ENCODE data around the gene ALG3.
"Not testable (repeated sequence)": the region's sequence is repeated elsewhere in the genome, so short reads cannot be mapped to it uniquely, and the experiment has no call there.

The ALG3 gene

DNA sequence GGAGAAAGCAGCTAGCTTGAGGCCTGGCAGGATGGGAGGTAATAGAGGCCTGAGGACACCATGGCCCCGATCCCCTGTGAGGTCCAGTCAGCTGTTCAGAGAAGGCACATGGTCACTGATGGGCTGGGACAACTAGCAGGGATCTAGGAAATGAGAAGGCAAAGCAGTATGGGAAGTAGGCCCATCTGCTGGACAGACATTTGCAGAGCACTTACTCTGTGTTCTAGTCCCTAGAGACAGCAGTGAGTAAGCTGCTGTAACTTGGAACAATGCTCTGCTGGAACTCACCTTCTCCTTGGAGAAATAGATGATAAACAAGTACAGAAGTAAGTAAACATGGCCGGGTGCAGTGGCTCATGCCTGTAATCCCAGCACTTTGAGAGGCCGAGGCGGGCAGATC is 34.2 kb upstream of the ALG3 start:
- FAIRE-seq: no peak
- TF ChIP-seq SPI1 (IDR thresholded peaks at IDR 0.05; ENCODE audit: low read depth, low read length): no peak
- no peak for TF ChIP-seq TAF1 (IDR thresholded peaks at IDR 0.05; ENCODE audit: low read depth, low read length)
- no peak for TF ChIP-seq POLR2A (IDR thresholded peaks at IDR 0.05; ENCODE audit: low read depth, low read length)
- TF ChIP-seq PAX5 (IDR thresholded peaks at IDR 0.05; ENCODE audit: insufficient read depth, low read length, severe bottlenecking): no peak
- no peak for TF ChIP-seq POU2F2 (IDR thresholded peaks at IDR 0.05; ENCODE audit: low read depth, low read length)
- TF ChIP-seq POLR2AphosphoS5 (IDR thresholded peaks at IDR 0.05; ENCODE audit: low read depth, low read length): no peak

DNA sequence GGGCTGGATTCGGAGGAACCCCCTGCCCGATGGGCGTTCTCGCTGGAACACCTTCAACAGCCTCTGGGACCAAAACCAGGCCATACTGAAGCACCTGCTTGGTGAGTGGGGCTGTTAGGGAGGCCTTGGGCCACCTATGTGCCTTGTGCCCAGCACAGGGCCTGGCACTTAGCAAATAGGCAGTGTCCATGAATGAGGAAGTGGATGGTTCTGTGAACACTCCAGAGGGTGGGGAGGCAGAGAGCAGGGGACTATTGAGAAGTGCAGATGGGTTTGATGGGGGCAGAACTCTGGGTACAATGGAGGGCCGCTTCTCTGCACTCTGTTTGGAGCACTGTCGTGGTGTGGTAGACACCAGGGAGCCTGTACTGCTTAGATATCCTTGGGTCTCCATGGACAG is 28.6 kb upstream of the ALG3 start:
- DNase-seq (ENCODE audit: insufficient read length, low spot score): no peak
- TF ChIP-seq POLR2A (IDR thresholded peaks at IDR 0.05; ENCODE audit: low read depth, low read length) (no peak), POU2F2 (IDR thresholded peaks at IDR 0.05; ENCODE audit: low read depth, low read length) (no peak), POLR2AphosphoS5 (IDR thresholded peaks at IDR 0.05; ENCODE audit: low read depth, low read length) (no peak), TAF1 (IDR thresholded peaks at IDR 0.05; ENCODE audit: low read depth, low read length) (no peak), SPI1 (IDR thresholded peaks at IDR 0.05; ENCODE audit: low read depth, low read length) (peak; percentile 34), PAX5 (IDR thresholded peaks at IDR 0.05; ENCODE audit: insufficient read depth, low read length, severe bottlenecking) (no peak)
- FAIRE-seq: no peak

More for the DNA sequence above, 34.2 kb upstream of the ALG3 start:
- DNase-seq (ENCODE audit: insufficient read length, low spot score): no peak

DNA sequence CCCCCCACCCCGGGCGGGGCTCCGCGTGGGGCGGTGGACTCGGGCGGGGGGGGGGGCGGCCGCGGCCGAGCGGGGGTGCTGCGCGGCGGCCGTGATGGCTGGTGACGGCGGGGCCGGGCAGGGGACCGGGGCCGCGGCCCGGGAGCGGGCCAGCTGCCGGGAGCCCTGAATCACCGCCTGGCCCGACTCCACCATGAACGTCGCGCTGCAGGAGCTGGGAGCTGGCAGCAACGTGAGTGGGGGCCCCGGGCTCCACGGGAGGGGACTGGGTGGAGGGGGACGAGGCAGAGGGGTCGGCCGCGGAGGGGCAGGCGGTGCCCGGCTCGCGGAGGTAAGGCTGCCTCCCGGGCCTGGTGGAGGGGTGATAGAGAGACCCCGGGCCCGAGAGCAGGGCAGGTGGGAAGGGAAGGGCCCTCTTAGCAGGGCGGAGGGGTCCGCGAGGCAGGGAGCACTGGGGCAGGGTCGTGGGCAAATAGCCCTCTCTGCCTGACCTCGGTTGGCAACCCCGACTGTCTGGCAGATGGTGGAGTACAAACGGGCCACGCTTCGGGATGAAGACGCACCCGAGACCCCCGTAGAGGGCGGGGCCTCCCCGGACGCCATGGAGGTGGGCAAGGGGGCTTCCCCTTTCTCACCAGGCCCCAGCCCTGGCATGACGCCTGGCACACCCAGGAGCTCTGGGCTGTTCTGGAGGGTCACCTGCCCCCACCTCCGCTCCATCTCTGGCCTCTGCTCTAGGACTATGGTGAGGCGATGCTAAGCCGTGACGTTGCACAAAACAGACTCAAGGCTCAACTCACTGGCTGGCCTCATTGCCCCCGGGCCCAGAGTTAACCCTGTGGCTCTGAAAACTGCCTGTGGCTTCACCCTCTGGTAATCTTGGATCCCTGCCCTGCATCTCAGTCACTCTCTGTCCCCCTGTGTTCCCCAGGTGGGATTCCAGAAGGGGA is 27.5 kb upstream of the ALG3 start, which contains the start of gene ECE2:
ECE2 (plus strand) TSS at position 62 of the 950 bp plus-strand sequence; CDS start at position 194, 132 bp downstream.
- no peak for FAIRE-seq
- TF ChIP-seq POLR2A (IDR thresholded peaks at IDR 0.05; ENCODE audit: low read depth, low read length) (no peak), POU2F2 (IDR thresholded peaks at IDR 0.05; ENCODE audit: low read depth, low read length) (no peak), TAF1 (IDR thresholded peaks at IDR 0.05; ENCODE audit: low read depth, low read length) (no peak), PAX5 (IDR thresholded peaks at IDR 0.05; ENCODE audit: insufficient read depth, low read length, severe bottlenecking) (no peak), SPI1 (IDR thresholded peaks at IDR 0.05; ENCODE audit: low read depth, low read length) (no peak), POLR2AphosphoS5 (IDR thresholded peaks at IDR 0.05; ENCODE audit: low read depth, low read length) (no peak)
- no peak for DNase-seq (ENCODE audit: insufficient read length, low spot score)

DNA sequence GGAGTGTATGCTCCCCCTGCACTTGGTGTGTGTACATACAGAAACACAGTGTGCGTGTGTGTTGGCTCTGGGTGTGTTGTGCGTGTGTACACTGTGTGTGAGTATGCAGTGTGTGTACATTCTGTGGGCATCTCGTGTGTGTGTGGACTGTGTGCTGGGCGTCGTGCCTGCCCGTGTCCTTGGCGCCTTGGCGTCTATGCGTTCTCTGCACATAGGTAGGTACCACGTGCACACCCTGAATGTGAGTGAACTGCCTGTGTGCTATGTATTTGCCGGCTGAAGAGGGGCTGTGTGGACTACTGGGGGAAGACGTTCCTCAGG is 26.6 kb upstream of the ALG3 start:
- TF ChIP-seq TAF1 (IDR thresholded peaks at IDR 0.05; ENCODE audit: low read depth, low read length): no peak
- no peak for TF ChIP-seq POU2F2 (IDR thresholded peaks at IDR 0.05; ENCODE audit: low read depth, low read length)
- no peak for TF ChIP-seq POLR2AphosphoS5 (IDR thresholded peaks at IDR 0.05; ENCODE audit: low read depth, low read length)
- no peak for TF ChIP-seq SPI1 (IDR thresholded peaks at IDR 0.05; ENCODE audit: low read depth, low read length)
- TF ChIP-seq POLR2A (IDR thresholded peaks at IDR 0.05; ENCODE audit: low read depth, low read length): no peak
- TF ChIP-seq PAX5 (IDR thresholded peaks at IDR 0.05; ENCODE audit: insufficient read depth, low read length, severe bottlenecking): no peak
- no peak for DNase-seq (ENCODE audit: insufficient read length, low spot score)
- no peak for FAIRE-seq

DNA sequence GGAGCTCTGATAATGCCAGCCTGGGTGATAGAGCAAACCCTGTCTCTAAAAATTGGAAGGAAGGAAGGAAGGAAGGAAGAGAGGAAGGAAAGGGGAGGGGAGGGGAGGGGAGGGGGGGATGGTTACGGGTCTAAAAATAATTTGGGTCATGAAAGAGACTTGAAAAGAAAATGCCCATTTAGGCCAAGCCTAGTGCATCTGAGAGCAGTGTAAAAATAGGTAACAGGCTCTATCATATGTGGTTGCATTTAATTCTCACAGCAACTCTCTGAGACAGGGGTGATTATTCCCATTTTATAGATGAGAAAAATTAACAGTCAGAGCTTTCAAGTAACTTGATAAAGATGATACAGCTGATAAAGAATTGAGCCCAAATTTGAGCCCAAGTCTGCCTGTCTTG is 23.5 kb upstream of the ALG3 start:
- no peak for TF ChIP-seq POU2F2 (IDR thresholded peaks at IDR 0.05; ENCODE audit: low read depth, low read length)
- no peak for TF ChIP-seq SPI1 (IDR thresholded peaks at IDR 0.05; ENCODE audit: low read depth, low read length)
- TF ChIP-seq POLR2AphosphoS5 (IDR thresholded peaks at IDR 0.05; ENCODE audit: low read depth, low read length): no peak
- no peak for TF ChIP-seq TAF1 (IDR thresholded peaks at IDR 0.05; ENCODE audit: low read depth, low read length)
- no peak for TF ChIP-seq POLR2A (IDR thresholded peaks at IDR 0.05; ENCODE audit: low read depth, low read length)
- TF ChIP-seq PAX5 (IDR thresholded peaks at IDR 0.05; ENCODE audit: insufficient read depth, low read length, severe bottlenecking): no peak
- FAIRE-seq: no peak
- no peak for DNase-seq (ENCODE audit: insufficient read length, low spot score)

DNA sequence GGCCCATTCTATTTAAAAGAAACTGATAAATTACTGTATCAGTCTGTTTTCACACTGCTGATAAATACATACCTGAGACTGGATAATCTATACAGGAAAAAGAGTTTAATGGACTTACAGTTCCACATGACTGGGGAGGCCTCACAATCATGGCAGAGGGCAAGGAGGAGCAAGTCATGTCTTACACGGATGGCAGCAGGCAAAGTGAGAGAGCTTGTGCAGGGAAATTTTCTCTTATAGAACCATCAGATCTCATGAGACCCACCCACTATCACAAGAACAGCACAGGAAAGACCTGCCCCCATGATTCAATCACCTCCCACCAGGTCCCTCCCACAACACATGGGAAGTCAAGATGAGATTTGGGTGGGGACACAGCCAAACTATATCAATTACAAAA is 18.5 kb upstream of the ALG3 start:
- not testable (repeated sequence) for FAIRE-seq; DNase-seq (ENCODE audit: insufficient read length, low spot score)

GRCh38 chr3:184262764-184263179 is 14.0 kb upstream of the ALG3 start:
- FAIRE-seq (no peak), DNase-seq (ENCODE audit: insufficient read length, low spot score) (no peak)
- no peak for TF ChIP-seq SPI1 (IDR thresholded peaks at IDR 0.05; ENCODE audit: low read depth, low read length)
- no peak for TF ChIP-seq TAF1 (IDR thresholded peaks at IDR 0.05; ENCODE audit: low read depth, low read length)
- TF ChIP-seq POLR2AphosphoS5 (IDR thresholded peaks at IDR 0.05; ENCODE audit: low read depth, low read length): no peak

DNA sequence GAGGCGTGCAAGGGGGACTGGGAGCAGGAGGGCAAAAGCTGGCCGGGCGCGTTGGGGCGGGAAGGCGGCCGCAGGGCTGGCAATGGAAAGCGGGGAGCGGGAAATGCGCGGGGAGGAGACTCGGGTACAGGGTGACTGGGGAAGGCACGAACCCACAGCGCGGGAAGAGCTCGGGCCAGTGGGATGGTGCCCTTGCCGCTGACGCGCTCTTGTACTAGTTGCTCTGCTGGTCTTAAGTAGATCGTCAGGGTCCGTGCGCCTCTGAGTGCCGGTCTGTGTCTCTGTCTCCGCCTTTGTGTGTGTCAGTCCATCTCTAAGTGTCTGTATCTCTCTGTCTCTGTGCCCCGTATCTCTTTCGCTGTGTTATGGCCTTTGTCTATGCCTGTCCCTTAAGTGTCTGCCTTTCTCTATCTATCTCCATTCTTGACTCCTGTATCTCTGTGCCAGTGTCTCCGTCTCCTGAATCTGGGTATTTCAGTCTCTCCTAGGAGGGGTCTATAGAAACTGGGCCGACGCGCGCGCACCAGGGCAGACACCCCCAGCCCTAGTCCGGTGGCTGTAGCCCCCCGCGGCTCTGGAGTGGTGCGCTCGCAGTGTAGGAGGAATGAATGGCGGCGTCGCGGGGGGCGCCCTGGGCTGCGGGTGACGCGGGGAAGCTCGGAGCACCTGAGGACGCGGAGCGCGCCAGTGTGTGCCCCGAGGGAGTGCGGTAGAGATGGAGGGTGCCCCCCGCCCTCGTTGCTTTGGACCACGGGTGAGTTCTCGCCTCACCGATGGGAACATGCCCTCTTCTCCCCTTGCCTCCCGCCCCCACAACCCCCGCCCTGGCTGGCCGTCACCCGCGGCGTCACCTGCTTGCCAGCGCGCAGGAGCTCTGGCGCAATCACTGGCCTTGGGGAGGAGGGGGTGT is 13.3 kb upstream of the ALG3 start:
- FAIRE-seq (peak; percentile 58), DNase-seq (ENCODE audit: insufficient read length, low spot score) (peak; percentile 44)
- TF ChIP-seq PAX5 (IDR thresholded peaks at IDR 0.05; ENCODE audit: insufficient read depth, low read length, severe bottlenecking) (no peak), POLR2AphosphoS5 (IDR thresholded peaks at IDR 0.05; ENCODE audit: low read depth, low read length) (no peak), POU2F2 (IDR thresholded peaks at IDR 0.05; ENCODE audit: low read depth, low read length) (no peak), POLR2A (IDR thresholded peaks at IDR 0.05; ENCODE audit: low read depth, low read length) (no peak), SPI1 (IDR thresholded peaks at IDR 0.05; ENCODE audit: low read depth, low read length) (no peak)

DNA sequence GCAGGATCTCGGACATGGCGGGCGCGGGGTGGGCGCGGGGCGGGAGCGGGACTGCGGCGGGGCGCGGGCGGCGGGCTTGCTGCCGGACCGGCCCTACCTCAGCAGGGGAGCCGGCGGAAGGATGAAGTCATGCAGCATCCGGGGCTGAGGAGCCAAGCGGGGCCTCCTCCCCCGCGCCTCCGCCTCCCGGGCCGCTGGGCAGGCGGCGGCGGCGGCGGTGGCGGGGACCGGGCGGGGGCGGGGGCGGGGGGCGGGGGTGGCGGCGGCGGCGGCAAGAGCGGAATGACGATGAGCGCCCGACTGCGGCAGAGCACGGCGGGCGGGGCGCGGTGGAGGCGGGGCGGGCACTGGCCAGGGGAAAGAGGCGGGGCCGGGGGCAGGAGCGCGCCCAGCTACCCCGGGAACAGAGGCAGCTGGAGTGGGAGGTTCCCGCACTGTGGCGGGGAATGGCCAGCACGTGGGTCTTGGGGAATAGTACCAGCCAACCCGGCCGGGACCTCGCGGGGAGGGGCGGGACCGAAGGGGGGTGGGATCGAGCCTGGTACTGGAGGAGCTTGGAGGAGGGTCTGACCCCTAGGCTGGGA is 12.6 kb upstream of the ALG3 start, which contains the start of gene CAMK2N2:
CAMK2N2 (minus strand) TSS at position 284 of the 584 bp plus-strand sequence; CDS start at position 16, 268 bp downstream.
- DNase-seq (ENCODE audit: insufficient read length, low spot score) (peak; percentile 79), FAIRE-seq (peak; percentile 59)
- TF ChIP-seq POU2F2 (IDR thresholded peaks at IDR 0.05; ENCODE audit: low read depth, low read length) (no peak), POLR2AphosphoS5 (IDR thresholded peaks at IDR 0.05; ENCODE audit: low read depth, low read length) (no peak), SPI1 (IDR thresholded peaks at IDR 0.05; ENCODE audit: low read depth, low read length) (no peak), POLR2A (IDR thresholded peaks at IDR 0.05; ENCODE audit: low read depth, low read length) (no peak), TAF1 (IDR thresholded peaks at IDR 0.05; ENCODE audit: low read depth, low read length) (no peak), PAX5 (IDR thresholded peaks at IDR 0.05; ENCODE audit: insufficient read depth, low read length, severe bottlenecking) (no peak)
